Pancreas (tissue), 10 donors: ENCODE data around the gene SLC7A7. TPM values are rescaled to one million over a fixed set of nuclear protein-coding genes. Genes with fewer than 3 reads are reported as not detected.

Experiments
- ATAC-seq, 4 donors: fragments of 200-7000 bp; cut with Tn5 transposase; one replicate each; pipeline versions ENCODE4 v1.8.0 to v1.9.1; 2020; ENCODE audit warnings: mild to moderate bottlenecking in 4 of 4, moderate library complexity in 4 of 4
- DNase-seq, 6 donors: peaks; one replicate each; pipeline ENCODE4 v3.0.0-alpha.2; 2020
- FAIRE-seq: peaks from 2 replicates; lab custom pipeline; 2012; peaks lifted over from hg19 to GRCh38; lab: Jason Lieb, UNC
- H3K27ac ChIP-seq, 4 donors: fragments of 200-600 bp; sonication (generic); 1 replicate in 3 of 4; 2 replicates in 1 of 4; pipeline versions ENCODE4 v1.5.0 to v1.8.0; 2020
- H3K27me3 ChIP-seq, 4 donors: fragments of 200-600 bp; one replicate each; pipeline ENCODE4 v1.8.0; 2021
- H3K36me3 ChIP-seq, 3 donors: fragments of 200-600 bp; sonication (generic) in 1 of 3; one replicate each; pipeline versions ENCODE4 v1.5.0 to v1.8.0; 2020 to 2021
- H3K4me1 ChIP-seq, 3 donors: fragments of 200-600 bp; one replicate each; pipeline ENCODE4 v1.8.0; 2021
- H3K4me3 ChIP-seq, 4 donors: fragments of 200-600 bp; sonication (generic) in 2 of 4; one replicate each; pipeline versions ENCODE4 v1.5.0 to v1.8.0; 2020 to 2021
- H3K9me3 ChIP-seq, 4 donors: fragments of 200-600 bp; one replicate each; pipeline ENCODE4 v1.8.0; 2021
- WGBS, 2 donors: extraction: QIAGEN DNeasy Blood & Tissue Kit; methylation state at CpG; one replicate each; pipeline ENCODE4 v1.1.7; 2013; 5-methylcytosine and 5-hydroxymethylcytosine counted together
- intact Hi-C, 3 donors: fragments of 100-400 bp; cut with DNase I; formaldehyde crosslinking; loops; one replicate each; pipeline versions ENCODE4 v1.11.1 to v1.14.2; 2022
- polyA plus RNA-seq, 2 donors: library from polyadenylated mRNA; stranded (reverse); fragments of 200-250 nt; gene quantifications; one replicate each; pipeline ENCODE4 v1.2.3, GENCODE V29; 2013
- total RNA-seq, 6 donors: library from RNA; stranded (reverse); fragmentation: NEBNext Ultra II Directional in 4 of 6; extraction: Animal tissue kit (Norgen Biotek cat#: 25700) in 4 of 6; gene quantifications; one replicate each; pipeline versions ENCODE4 v1.2.1 to v1.2.4, GENCODE V29; 2021 to 2023
- TF ChIP-seq, protein P1 (sequence below), 4 donors: fragments of 200-600 bp; sonication (generic) in 3 of 4; IDR thresholded peaks; one replicate each; pipeline versions ENCODE4 v1.5.0 to v1.8.0; 2021; ENCODE audit warnings: antibody characterized with exemption in 4 of 4
- donor health status: healthy with polysubstance abuse.
- donor health status: DM: no; HTN: no; CAD: no; lungs with moderate emphysema.
- donor health status: DM: no; HTN: no; CAD: no.
- donor health status: control.
- donor health status: control.
- donor health status: Bipolar disorder and iron deficiency.
- donor health status: DM: yes; HTN: yes; CAD: no.
- donor health status: DM: no; HTN: no; CAD: no.
- donor health status: DM: no; HTN: no; CAD: no.
- donor health status: DM: yes; HTN: yes; CAD: no.

SLC7A7 gene
- total and polyA plus RNA-seq, 8 donors = 2.9 to 13.1 (median 5.7) TPM

DNA sequence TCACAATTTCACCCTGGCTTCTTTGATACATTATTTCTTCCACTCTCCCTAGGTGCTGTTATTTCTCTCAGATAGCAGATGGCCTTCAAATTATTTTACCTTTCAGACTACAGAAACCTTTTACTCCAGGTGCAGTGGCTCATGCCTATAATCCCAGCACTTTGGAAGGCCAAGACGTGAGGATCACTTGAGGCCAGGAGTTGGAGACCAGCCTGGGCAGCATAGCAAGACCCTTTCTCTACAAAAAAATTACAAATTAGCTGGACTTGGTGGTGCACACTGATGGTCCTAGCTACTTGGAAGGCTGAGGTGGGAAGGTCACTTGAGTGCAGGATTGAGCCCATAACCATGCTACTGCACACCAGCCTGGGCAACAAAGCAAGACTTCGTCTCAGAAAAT, 23.1 kb downstream of the SLC7A7 start:
- DNase-seq = no peak
- Histone ChIP-seq H3K9me3 (no peaks in the 10 kb centered on the region), H3K27ac (no peak overlapping the region), H3K4me1 (no peaks in the 10 kb centered on the region), H3K36me3 (no peaks in the 10 kb centered on the region), H3K4me3 (no peak overlapping the region), H3K27me3 (no peaks in the 10 kb centered on the region)
- intact Hi-C loops = no loop called here
- WGBS, 2 donors = 82 to 97% methylated on average over 2 of the region's 2 CpGs
- no peak for FAIRE-seq
- ATAC-seq = no peak
- TF ChIP-seq, protein P1, sequence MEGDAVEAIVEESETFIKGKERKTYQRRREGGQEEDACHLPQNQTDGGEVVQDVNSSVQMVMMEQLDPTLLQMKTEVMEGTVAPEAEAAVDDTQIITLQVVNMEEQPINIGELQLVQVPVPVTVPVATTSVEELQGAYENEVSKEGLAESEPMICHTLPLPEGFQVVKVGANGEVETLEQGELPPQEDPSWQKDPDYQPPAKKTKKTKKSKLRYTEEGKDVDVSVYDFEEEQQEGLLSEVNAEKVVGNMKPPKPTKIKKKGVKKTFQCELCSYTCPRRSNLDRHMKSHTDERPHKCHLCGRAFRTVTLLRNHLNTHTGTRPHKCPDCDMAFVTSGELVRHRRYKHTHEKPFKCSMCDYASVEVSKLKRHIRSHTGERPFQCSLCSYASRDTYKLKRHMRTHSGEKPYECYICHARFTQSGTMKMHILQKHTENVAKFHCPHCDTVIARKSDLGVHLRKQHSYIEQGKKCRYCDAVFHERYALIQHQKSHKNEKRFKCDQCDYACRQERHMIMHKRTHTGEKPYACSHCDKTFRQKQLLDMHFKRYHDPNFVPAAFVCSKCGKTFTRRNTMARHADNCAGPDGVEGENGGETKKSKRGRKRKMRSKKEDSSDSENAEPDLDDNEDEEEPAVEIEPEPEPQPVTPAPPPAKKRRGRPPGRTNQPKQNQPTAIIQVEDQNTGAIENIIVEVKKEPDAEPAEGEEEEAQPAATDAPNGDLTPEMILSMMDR (IDR thresholded peaks at IDR 0.05) = no peak

- FAIRE-seq = no peak
- H3K4me1 ChIP-seq = no peaks in the 10 kb centered on the region
- H3K4me3 ChIP-seq = no peak overlapping the region
- intact Hi-C loops = no loop called here
- ATAC-seq = peak in 1 of 4 donors; percentile 35
- no peaks in the 10 kb centered on the region for H3K36me3 ChIP-seq
- 69 to 78% methylated on average over 3 of the region's 3 CpGs for WGBS, 2 donors
- no peaks in the 10 kb centered on the region for H3K9me3 ChIP-seq
- DNase-seq = no peak
- no peaks in the 10 kb centered on the region for H3K27me3 ChIP-seq
- TF ChIP-seq, protein P1 (IDR thresholded peaks at IDR 0.05) = no peak
- no peak overlapping the region for H3K27ac ChIP-seq
Measured at GRCh38 chr14:22791301-22791700, 23.9 kb downstream of the SLC7A7 start.

- Histone ChIP-seq H3K4me1 (no peaks in the 10 kb centered on the region), H3K27ac (no peak overlapping the region), H3K27me3 (no peaks in the 10 kb centered on the region), H3K36me3 (no peaks in the 10 kb centered on the region), H3K4me3 (no peak overlapping the region), H3K9me3 (no peaks in the 10 kb centered on the region)
- TF ChIP-seq, protein P1 (IDR thresholded peaks at IDR 0.05) = no peak
- ATAC-seq (no peak), DNase-seq (no peak), FAIRE-seq (no peak)
- intact Hi-C loops = no loop called here
- 91 to 95% methylated on average over 4 of the region's 4 CpGs for WGBS, 2 donors
Measured at GRCh38 chr14:22786685-22787084, 28.6 kb downstream of the SLC7A7 start.

DNA sequence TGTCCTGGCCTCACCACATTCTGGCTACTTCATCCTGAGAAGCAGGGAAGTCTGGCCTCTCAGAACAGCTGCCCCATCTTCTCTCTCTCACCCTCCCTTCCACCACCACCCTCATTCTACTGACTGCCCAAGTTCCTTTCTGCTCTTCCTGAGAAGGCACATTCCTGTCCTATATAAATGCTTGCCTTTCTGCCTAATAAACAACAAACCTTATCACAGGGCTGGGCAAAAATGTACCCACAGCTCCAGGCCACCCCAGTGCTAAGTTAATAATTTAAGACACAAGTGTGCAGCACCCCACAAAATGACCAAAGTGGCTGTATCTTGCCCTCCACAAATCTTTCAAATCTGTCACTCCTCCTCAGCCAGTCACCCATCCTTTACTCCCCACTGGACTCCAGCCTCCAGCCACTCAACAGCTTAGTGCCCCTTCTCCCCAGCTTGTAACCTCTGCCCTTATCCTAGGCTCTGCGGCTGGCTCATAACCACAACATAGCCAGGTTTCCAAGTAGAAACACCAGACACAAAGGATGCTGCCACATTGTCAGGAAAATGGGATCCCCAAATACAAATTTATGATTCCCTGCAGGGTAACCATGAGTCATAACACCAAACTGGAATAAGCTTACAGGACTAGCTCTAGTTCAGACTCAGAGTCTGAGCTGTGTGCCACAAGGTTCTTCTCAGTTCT, 33.8 kb downstream of the SLC7A7 start:
- intact Hi-C loops = no loop called here
- peaks cover 0 to 6% (median 0%) of the 10 kb centered on the region in 3 donors for H3K4me1 ChIP-seq
- 2 to 41% methylated on average over 1 of the region's 1 CpG for WGBS, 2 donors
- no peak overlapping the region for H3K4me3 ChIP-seq
- H3K9me3 ChIP-seq = no peaks in the 10 kb centered on the region
- TF ChIP-seq, protein P1 (IDR thresholded peaks at IDR 0.05) = no peak
- ATAC-seq = peak in 3 of 4 donors; percentile 15 to 52 (median 45)
- FAIRE-seq = no peak
- no peaks in the 10 kb centered on the region for H3K27me3 ChIP-seq
- H3K36me3 ChIP-seq = no peaks in the 10 kb centered on the region
- peak overlapping the region in 2 of 4 donors; percentile 15 to 31 for H3K27ac ChIP-seq
- no peak for DNase-seq

- no peak for DNase-seq
Measured at GRCh38 chr14:22780941-22781300, 34.3 kb downstream of the SLC7A7 start.

More at GRCh38 chr14:22780941-22781300, 34.3 kb downstream of the SLC7A7 start:
- ATAC-seq (no peak), FAIRE-seq (no peak)
- Histone ChIP-seq H3K4me3 (no peak overlapping the region), H3K36me3 (no peaks in the 10 kb centered on the region), H3K9me3 (no peaks in the 10 kb centered on the region), H3K27ac (peak overlapping the region in 3 of 4 donors; percentile 15 to 42 (median 31)), H3K4me1 (peaks cover 0 to 6% (median 0%) of the 10 kb centered on the region in 3 donors), H3K27me3 (no peaks in the 10 kb centered on the region)
- TF ChIP-seq, protein P1 (IDR thresholded peaks at IDR 0.05) = no peak
- intact Hi-C loops = no loop called here
- WGBS, 2 donors = 83 to 87% methylated on average over 5 of the region's 5 CpGs
